Measurements from ENCODE around the gene YIPF3.
"Not testable (repeated sequence)": the region's sequence is repeated elsewhere in the genome, so short reads cannot be mapped to it uniquely, and the experiment has no call there.

Gene YIPF3

GRCh38 chr6:43491750-43492661, 24.7 kb downstream of the YIPF3 start:
- no peak for DNase-seq

- no peak for DNase-seq
Measured at GRCh38 chr6:43490523-43490939, 26.2 kb downstream of the YIPF3 start.

- DNase-seq, result no peak
Measured at GRCh38 chr6:43489277-43490072, 27.3 kb downstream of the YIPF3 start.

GRCh38 chr6:43488667-43489276, 28.0 kb downstream of the YIPF3 start:
- no peak for DNase-seq

- no peak for DNase-seq
Measured at GRCh38 chr6:43481591-43482236, 35.0 kb downstream of the YIPF3 start.

GRCh38 chr6:43481075-43481474, 35.7 kb downstream of the YIPF3 start:
- DNase-seq, result no peak

- no peak for DNase-seq
Measured at GRCh38 chr6:43478008-43478372, 38.7 kb downstream of the YIPF3 start.

- peak; percentile 25 for DNase-seq
Measured at GRCh38 chr6:43477235-43478007, 39.3 kb downstream of the YIPF3 start, which contains the start of gene TJAP1. Gene TJAP1, plus strand, starts transcription at chr6:43477570. Its CDS starts 21,432 bp downstream, at chr6:43499002.

- DNase-seq, result no peak
Measured at GRCh38 chr6:43476746-43477145, 40.0 kb downstream of the YIPF3 start.

GRCh38 chr6:43475516-43475915, 41.2 kb downstream of the YIPF3 start:
- DNase-seq, result no peak

- DNase-seq, result no peak
Measured at GRCh38 chr6:43472515-43472914, 44.2 kb downstream of the YIPF3 start.

GRCh38 chr6:43471399-43471798, 45.3 kb downstream of the YIPF3 start:
- DNase-seq, result no peak

- no peak for DNase-seq
Measured at GRCh38 chr6:43469947-43470346, 46.8 kb downstream of the YIPF3 start.

- no peak for DNase-seq
Measured at GRCh38 chr6:43468748-43469681, 47.7 kb downstream of the YIPF3 start.

- no peak for DNase-seq
Measured at GRCh38 chr6:43468240-43468639, 48.5 kb downstream of the YIPF3 start.

- DNase-seq, result no peak
Measured at GRCh38 chr6:43467752-43468151, 49.0 kb downstream of the YIPF3 start.

- DNase-seq, result not testable (repeated sequence)
Measured at GRCh38 chr6:43467265-43467664, 49.5 kb downstream of the YIPF3 start.

GRCh38 chr6:43465948-43466347, 50.8 kb downstream of the YIPF3 start:
- no peak for DNase-seq

GRCh38 chr6:43464337-43464736, 52.4 kb downstream of the YIPF3 start:
- no peak for DNase-seq

GRCh38 chr6:43461936-43462335, 54.8 kb downstream of the YIPF3 start:
- no peak for DNase-seq
